Thyroid gland (tissue), 4 donors: ENCODE data around the gene RASL10A. TPM values are rescaled to one million over a fixed set of nuclear protein-coding genes. Genes with fewer than 3 reads are reported as not detected.

Source experiments
- DNase-seq, 2 donors: peaks; one replicate each; pipeline ENCODE4 v3.0.0-alpha.2; 2019
- H3K27ac ChIP-seq, 3 donors: fragments of 200-600 bp; sonication (generic); 1 replicate in 2 of 3; 2 replicates in 1 of 3; pipeline ENCODE4 v1.5.1; 2016 to 2019; ENCODE audit warnings: mild to moderate bottlenecking in 1 of 3, moderate library complexity in 1 of 3
- H3K27me3 ChIP-seq: fragments of 200-600 bp; sonication (generic); one replicate; pipeline ENCODE4 v1.5.1; 2019
- H3K36me3 ChIP-seq, 2 donors: fragments of 200-600 bp; sonication (generic); one replicate each; pipeline ENCODE4 v1.5.1; 2016 to 2019
- H3K4me1 ChIP-seq, 2 donors: fragments of 200-600 bp; sonication (generic); one replicate each; pipeline ENCODE4 v1.5.1; 2017 to 2019
- H3K4me3 ChIP-seq, 3 donors: fragments of 200-600 bp; sonication (generic); replicated peaks in 1 of 3; 1 replicate in 2 of 3; 2 replicates in 1 of 3; pipeline ENCODE4 v1.5.1; 2016; ENCODE audit warnings: mild to moderate bottlenecking in 1 of 3
- H3K9me3 ChIP-seq: fragments of 200-600 bp; sonication (generic); one replicate; pipeline ENCODE4 v1.5.1; 2017
- POLR2A ChIP-seq, 2 donors: fragments of 450-650 bp; IDR thresholded peaks; one replicate each; pipeline ENCODE4 v1.6.1; 2017; ENCODE audit warnings: antibody characterized with exemption in 2 of 2, mild to moderate bottlenecking in 2 of 2, moderate library complexity in 1 of 2
- WGBS, 2 donors: methylation state at CpG; one replicate each; pipeline ENCODE4 v1.1.5; 2017; 5-methylcytosine and 5-hydroxymethylcytosine counted together
- intact Hi-C: fragments of 100-400 bp; cut with DNase I; formaldehyde crosslinking; loops from one replicate; pipeline ENCODE4 v1.15.1; 2023
- total RNA-seq, 4 donors: library from RNA; depleted of rRNA; stranded (reverse); fragments of >200 nt; gene quantifications; one replicate each; pipeline ENCODE4 v1.2.3, GENCODE V29; 2016
- TF ChIP-seq, protein P1 (sequence below), 6 experiments: fragments of 200-600 bp in 3 of 6; fragments of 450-650 bp in 3 of 6; sonication (generic) in 3 of 6; IDR thresholded peaks; one replicate each; pipeline ENCODE4 v1.5.1; 2016 to 2019; ENCODE audit warnings: antibody characterized with exemption in 6 of 6, mild to moderate bottlenecking in 2 of 6, inconsistent platforms in 1 of 6, moderate library complexity in 1 of 6

Gene RASL10A
- total RNA-seq, 4 donors from 2014 or later: 0.67 to 1.7 TPM; not detected in 2

DNA sequence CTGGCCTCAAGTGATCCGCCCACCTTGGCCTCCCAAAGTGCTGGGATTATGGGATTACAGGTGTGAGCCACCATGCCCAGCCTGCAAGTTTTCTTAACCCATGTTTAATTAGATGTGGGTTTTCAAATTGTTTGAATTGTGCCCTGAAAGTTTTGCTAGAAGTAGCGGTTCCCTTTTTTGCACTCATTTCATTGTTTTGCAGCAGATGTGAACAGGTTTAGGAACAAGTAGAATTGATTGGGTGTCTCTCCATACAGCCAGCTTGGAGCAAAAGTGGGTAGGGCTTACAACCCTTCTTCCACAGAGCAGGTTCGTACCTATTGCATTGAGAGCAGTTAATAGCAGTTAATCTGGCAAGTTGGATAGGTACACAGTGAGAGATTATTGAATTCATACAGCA is 31.3 kb downstream of the RASL10A start:
- H3K27ac ChIP-seq: no peak overlapping the region
- H3K36me3 ChIP-seq: peaks cover 84 to 96% of the 10 kb centered on the region in 2 donors
- no peaks in the 10 kb centered on the region for H3K4me1 ChIP-seq
- WGBS, 2 donors: 96 to 97% methylated on average over 3 of the region's 3 CpGs
- no peaks in the 10 kb centered on the region for H3K27me3 ChIP-seq
- no peaks in the 10 kb centered on the region for H3K9me3 ChIP-seq
- intact Hi-C loops: no loop called here
- no peak for DNase-seq
- no peak overlapping the region for H3K4me3 ChIP-seq
- TF ChIP-seq, protein P1, sequence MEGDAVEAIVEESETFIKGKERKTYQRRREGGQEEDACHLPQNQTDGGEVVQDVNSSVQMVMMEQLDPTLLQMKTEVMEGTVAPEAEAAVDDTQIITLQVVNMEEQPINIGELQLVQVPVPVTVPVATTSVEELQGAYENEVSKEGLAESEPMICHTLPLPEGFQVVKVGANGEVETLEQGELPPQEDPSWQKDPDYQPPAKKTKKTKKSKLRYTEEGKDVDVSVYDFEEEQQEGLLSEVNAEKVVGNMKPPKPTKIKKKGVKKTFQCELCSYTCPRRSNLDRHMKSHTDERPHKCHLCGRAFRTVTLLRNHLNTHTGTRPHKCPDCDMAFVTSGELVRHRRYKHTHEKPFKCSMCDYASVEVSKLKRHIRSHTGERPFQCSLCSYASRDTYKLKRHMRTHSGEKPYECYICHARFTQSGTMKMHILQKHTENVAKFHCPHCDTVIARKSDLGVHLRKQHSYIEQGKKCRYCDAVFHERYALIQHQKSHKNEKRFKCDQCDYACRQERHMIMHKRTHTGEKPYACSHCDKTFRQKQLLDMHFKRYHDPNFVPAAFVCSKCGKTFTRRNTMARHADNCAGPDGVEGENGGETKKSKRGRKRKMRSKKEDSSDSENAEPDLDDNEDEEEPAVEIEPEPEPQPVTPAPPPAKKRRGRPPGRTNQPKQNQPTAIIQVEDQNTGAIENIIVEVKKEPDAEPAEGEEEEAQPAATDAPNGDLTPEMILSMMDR (IDR thresholded peaks at IDR 0.05): no peak
- no peak for TF ChIP-seq POLR2A (IDR thresholded peaks at IDR 0.05)

DNA sequence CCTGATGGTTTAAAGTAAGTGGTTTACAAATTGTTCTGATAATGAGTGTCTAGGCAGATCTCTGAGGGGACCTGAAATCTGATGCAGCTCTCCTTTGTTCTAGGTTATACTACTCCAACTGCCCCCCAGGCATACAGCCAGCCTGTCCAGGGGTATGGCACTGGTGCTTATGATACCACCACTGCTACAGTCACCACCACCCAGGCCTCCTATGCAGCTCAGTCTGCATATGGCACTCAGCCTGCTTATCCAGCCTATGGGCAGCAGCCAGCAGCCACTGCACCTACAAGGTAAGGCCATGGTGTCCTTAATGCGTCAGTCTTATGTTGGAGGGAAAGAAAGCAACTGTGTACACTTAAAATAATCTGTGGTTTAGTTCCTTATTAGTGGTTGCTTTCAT is 37.6 kb downstream of the RASL10A start:
- H3K27me3 ChIP-seq: no peaks in the 10 kb centered on the region
- 91 to 95% methylated on average over 1 of the region's 1 CpG for WGBS, 2 donors
- H3K4me1 ChIP-seq: peaks cover 0 to 2% of the 10 kb centered on the region in 2 donors
- TF ChIP-seq POLR2A (IDR thresholded peaks at IDR 0.05): no peak
- TF ChIP-seq, protein P1 (IDR thresholded peaks at IDR 0.05): no peak
- H3K9me3 ChIP-seq: no peaks in the 10 kb centered on the region
- no peak overlapping the region for H3K4me3 ChIP-seq
- H3K27ac ChIP-seq: no peak overlapping the region
- intact Hi-C loops: no loop called here
- DNase-seq: no peak
- peaks cover 81 to 82% of the 10 kb centered on the region in 2 donors for H3K36me3 ChIP-seq

DNA sequence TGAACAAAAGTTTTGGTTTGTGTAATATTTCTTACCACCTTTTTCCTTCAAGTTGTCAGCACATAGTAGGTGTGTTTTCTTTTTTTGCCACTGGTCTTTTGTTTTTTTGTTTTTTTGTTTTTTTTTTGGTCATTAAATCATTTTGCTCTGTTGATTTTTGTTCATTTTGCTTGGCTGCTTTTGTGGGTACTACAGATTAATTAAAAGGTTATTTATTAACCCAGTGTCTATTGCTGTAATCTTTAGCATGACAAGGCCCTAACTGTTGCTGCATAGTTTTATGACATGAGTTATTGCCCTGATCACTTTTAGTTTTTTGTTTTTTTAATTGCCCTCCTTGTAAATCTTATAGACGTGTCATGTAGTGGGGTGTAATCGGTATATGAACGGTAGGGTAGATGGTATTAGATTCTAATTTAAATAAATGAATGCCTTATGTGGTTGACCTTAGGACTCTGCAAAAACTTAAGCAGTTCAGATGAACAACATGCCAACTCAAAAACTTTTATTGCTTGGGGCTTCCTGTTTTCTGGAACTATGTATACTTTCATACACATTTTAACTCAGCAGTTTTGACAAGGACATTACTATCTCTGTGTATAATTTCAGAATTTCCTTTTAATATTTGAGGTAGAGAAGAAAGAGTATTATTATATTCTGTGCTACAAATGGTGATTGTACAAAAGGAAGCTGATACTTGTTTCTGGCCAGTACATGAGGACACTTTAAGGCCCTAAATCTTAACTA is 39.5 kb downstream of the RASL10A start:
- Histone ChIP-seq H3K27ac (no peak overlapping the region), H3K4me3 (no peak overlapping the region), H3K4me1 (peaks cover 10 to 19% of the 10 kb centered on the region in 2 donors), H3K36me3 (peaks cover 70 to 73% of the 10 kb centered on the region in 2 donors), H3K9me3 (no peaks in the 10 kb centered on the region), H3K27me3 (no peaks in the 10 kb centered on the region)
- 89% methylated on average over 3 of the region's 3 CpGs for WGBS, 2 donors
- no peak for DNase-seq
- intact Hi-C loops: no loop called here
- TF ChIP-seq, protein P1 (IDR thresholded peaks at IDR 0.05): no peak
- no peak for TF ChIP-seq POLR2A (IDR thresholded peaks at IDR 0.05)

DNA sequence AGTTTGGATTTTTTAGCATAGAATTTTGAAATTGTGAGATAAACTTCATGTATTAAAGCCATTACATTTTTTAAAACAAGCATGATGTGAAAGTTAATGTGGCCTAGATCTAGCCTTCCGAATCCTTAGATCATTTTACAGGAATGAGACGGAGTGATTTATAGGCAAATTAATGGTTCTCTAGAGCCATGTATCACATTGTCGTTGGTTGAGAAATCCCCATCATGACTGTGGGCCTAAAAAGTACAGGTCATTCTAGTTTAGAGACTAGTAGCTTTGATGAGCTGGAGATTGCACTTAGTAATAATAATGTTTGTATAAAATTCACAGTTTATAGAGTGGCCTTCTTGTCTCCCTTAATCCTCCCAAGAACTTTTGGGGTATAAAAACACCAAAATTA is 40.3 kb downstream of the RASL10A start:
- WGBS, 2 donors: 78 to 81% methylated on average over 3 of the region's 3 CpGs
- Histone ChIP-seq H3K9me3 (no peaks in the 10 kb centered on the region), H3K4me1 (peaks cover 19 to 27% of the 10 kb centered on the region in 2 donors), H3K27me3 (no peaks in the 10 kb centered on the region), H3K4me3 (no peak overlapping the region), H3K27ac (no peak overlapping the region), H3K36me3 (peaks cover 64 to 71% of the 10 kb centered on the region in 2 donors)
- no peak for TF ChIP-seq POLR2A (IDR thresholded peaks at IDR 0.05)
- TF ChIP-seq, protein P1 (IDR thresholded peaks at IDR 0.05): no peak
- intact Hi-C loops: no loop called here
- no peak for DNase-seq

DNA sequence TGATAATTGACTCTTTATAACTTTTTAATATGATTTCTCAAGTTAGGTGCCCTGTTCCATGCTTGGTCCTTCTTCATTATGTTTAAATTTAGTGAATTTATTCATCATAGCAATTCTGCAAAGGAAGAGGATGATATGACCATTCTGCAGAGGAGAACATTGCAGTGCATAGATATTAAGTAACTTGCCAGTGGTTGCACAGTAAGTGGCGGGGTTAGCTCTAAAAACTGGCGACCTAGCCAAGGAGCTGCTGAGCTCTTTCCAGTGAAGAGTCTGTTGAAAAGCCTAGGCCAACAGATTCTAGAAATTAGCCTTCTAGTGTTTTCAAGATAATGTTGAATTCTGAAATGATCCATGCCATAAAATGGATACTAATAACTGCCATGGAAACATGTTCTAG is 42.9 kb downstream of the RASL10A start:
- WGBS, 2 donors: 67 to 75% methylated on average over 2 of the region's 2 CpGs
- Histone ChIP-seq H3K27me3 (no peaks in the 10 kb centered on the region), H3K9me3 (no peaks in the 10 kb centered on the region), H3K4me3 (no peak overlapping the region), H3K36me3 (peaks cover 38 to 46% of the 10 kb centered on the region in 2 donors), H3K27ac (no peak overlapping the region), H3K4me1 (peaks cover 23 to 30% of the 10 kb centered on the region in 2 donors)
- intact Hi-C loops: loop anchor here (5.0 kb wide), 1 partner anchor 35 kb away; the partner anchor contains the start of gene GAS2L1
- DNase-seq: no peak
- no peak for TF ChIP-seq POLR2A (IDR thresholded peaks at IDR 0.05)
- TF ChIP-seq, protein P1 (IDR thresholded peaks at IDR 0.05): no peak
